Ecto neural progenitor cell (in vitro differentiated cells): ENCODE data around the gene LGALS7.

ENCODE experiments used
- DNase-seq: peaks from one replicate; pipeline ENCODE4 v3.0.0-alpha.2; 2018; ENCODE audit warnings: low spot score

Gene LGALS7

DNA sequence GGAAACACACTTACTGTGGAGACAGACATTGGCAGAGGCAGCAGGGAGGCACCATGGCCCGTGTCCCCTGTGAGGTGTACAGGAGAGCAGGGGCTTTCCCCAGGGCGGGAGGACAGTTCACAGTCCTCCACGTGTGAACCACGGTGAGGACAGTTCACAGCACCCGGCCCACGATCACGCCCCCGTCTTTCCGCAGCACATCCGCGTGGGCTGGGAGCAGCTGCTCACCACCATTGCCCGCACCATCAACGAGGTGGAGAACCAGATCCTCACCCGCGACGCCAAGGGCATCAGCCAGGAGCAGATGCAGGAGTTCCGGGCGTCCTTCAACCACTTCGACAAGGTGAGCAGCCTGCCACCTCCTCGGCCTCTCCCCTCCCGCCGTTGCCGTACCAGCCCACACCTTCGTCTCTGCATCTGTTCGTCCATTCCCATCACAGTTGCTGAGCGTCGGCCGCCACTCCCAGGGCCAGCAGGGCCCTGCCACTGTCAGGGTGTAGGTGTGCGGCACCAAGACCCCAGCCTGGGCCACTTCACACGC, 46.5 kb downstream of the LGALS7 start:
- DNase-seq, result no peak

DNA sequence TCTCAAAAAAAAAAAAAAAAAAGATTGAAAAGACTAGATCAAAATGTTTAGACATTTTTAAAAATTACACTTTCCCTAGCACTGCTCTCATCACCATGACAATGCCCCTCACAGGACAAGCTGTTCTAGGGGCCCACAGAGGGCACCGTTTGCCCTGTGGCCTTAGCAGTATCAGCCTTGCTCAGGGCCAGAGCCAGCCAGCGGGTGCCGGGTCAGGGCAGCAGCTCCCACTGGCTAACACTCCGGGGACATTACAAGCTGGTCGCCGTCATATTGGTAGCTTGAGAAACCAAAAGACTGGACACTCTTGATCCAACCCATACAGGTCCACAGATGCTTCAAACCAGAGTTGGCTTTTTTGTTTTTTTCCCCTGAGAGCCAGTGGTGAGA, 47.0 kb downstream of the LGALS7 start:
- DNase-seq, result no peak

DNA sequence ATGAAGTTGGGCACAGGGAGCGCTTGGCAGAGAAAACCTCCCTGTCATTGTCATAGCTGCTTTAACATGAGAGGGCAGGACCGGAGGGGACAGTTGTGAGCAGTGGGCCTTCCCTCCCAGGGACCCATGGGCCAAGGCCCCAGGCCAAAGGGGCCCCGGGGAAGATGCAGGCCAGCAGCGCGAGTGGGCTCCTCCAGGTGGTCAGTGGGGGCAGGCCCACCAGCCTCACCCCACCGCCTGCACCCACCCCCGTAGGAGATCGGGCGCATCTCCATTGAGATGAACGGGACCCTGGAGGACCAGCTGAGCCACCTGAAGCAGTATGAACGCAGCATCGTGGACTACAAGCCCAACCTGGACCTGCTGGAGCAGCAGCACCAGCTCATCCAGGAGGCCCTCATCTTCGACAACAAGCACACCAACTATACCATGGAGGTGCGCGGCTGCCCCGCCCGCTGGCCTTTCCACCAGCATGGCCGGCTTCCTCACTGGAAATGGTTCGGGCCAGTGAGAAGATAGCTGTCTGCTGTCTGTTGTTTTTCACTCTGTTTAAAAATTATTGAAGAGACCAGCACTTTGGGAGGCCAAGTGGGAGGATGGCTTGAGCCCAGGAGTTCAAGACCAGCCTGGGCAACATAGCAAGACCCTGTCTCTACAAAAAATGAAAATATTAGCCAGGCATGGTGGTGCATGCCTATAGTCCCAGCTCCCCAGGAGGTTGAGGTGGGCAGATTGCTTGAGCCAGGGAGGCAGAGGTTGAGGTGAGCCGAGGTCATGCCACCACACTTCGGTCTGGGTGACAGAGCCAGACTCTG, 47.6 kb downstream of the LGALS7 start:
- DNase-seq, result no peak

- no peak for DNase-seq
Measured at GRCh38 chr19:38723990-38724854, 49.1 kb downstream of the LGALS7 start.

DNA sequence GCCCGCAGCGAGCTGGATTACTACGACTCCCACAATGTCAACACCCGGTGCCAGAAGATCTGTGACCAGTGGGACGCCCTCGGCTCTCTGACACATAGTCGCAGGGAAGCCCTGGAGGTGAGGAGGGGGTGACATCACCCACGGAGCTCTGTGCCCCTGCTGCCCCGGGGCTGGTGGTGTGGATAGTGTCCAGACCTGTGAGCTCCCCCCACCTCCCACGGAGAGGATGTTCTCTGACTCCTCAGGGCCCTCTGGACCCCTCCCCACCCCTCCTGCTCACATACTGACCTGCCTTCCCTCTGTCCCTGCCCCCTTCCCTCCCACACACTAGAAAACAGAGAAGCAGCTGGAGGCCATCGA, 49.7 kb downstream of the LGALS7 start:
- DNase-seq, result no peak

- DNase-seq, result no peak
Measured at GRCh38 chr19:38722947-38723605, 50.2 kb downstream of the LGALS7 start.

DNA sequence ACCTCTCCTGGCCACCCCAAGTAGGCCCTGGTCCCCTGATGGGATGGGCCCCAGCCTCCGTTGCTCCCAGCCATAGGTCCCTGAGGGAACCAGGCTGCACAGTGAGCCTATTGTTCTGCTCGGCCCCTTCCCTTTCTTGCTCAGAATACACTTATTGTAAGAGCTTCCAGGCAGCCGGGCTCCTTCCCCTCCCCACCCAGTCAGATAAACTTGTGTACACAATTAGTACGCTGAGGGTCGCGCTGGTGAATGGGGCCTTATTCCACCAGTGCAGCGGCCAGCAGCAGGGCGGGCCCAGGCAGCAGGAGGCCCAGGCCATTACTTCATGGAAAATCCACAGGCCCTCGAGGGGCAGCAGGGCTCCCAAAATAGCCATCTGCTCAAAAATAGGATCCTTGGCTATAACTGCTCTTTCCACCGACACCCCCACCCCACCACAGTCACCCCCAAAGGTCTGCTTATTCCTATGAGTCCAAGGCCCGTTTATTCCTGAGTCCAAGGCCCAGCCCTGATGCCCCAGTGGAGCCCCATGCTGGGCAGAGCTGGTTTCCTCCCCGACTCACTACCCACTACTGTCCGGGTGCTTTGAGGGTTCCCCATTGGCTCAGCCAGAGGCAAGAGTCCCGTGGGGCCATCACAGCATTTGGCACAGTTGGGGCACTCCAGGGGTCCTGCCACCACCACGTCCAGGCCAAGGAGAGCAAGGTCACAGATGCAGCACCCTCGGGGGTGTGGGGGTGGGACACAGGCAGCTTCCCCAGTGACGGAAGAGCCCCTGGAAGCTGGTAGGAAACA, 51.1 kb downstream of the LGALS7 start:
- no peak for DNase-seq

- no peak for DNase-seq
Measured at GRCh38 chr19:38721496-38721895, 51.8 kb downstream of the LGALS7 start.
